IPS-20b (cell line): ENCODE data around the gene LRCH3.

ENCODE experiments used
- H3K27ac ChIP-seq: one replicate; pipeline ENCODE4 v1.5.1; 2013; ENCODE audit warnings: low read length
- H3K27me3 ChIP-seq: 2 replicates; pipeline ENCODE4 v1.6.1; 2013; ENCODE audit warnings: mild to moderate bottlenecking, low read length, inconsistent platforms; ENCODE audit not compliant: insufficient read depth
- H3K36me3 ChIP-seq: 2 replicates; pipeline ENCODE4 v1.6.1; 2013; ENCODE audit warnings: low read depth, mild to moderate bottlenecking, inconsistent platforms, low read length, moderate library complexity; ENCODE audit not compliant: insufficient read depth
- H3K4me1 ChIP-seq: 2 replicates; pipeline ENCODE4 v1.6.1; 2013; ENCODE audit warnings: mild to moderate bottlenecking, control low read depth, inconsistent platforms, low read length, moderate library complexity; ENCODE audit not compliant: insufficient read depth
- H3K4me3 ChIP-seq: 2 replicates; pipeline ENCODE4 v1.5.1; 2013; ENCODE audit warnings: mild to moderate bottlenecking, low read length, inconsistent platforms
- H3K9ac ChIP-seq: 2 replicates; pipeline ENCODE4 v1.6.1; 2013; ENCODE audit warnings: low read depth, mild to moderate bottlenecking, inconsistent platforms, low read length, moderate library complexity
- H3K9me3 ChIP-seq: 2 replicates; pipeline ENCODE4 v1.6.1; 2013; ENCODE audit warnings: mild to moderate bottlenecking, low read depth, low read length, inconsistent platforms; ENCODE audit not compliant: insufficient read depth

The LRCH3 gene

DNA sequence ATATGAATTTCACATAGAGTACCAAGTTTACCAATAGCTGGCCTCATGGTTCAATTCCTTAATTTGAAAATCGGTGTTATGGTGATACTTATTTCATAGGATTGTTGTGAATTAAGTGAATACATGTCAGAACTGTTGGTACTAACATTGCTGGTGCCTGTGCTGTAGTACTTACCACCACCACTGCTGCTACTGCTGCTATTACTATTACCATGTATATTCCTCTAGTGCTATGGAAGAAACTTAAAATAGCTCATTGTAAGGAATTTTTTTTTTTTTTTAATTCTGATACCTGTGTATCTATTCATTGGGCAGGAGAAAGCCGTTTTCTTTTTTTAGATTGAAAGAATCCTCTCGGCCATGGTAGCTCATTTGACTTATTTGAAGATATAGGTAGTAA lies 37.8 kb upstream of the LRCH3 start:
- Histone ChIP-seq H3K4me1 (peaks cover 3% of the 10 kb centered on the region; the same call in 1 of the 2 replicates), H3K27me3 (peaks cover 47% of the 10 kb centered on the region), H3K36me3 (no peaks in the 10 kb centered on the region), H3K27ac (no peak overlapping the region), H3K4me3 (no peak overlapping the region), H3K9ac (no peak overlapping the region), H3K9me3 (no peaks in the 10 kb centered on the region)

DNA sequence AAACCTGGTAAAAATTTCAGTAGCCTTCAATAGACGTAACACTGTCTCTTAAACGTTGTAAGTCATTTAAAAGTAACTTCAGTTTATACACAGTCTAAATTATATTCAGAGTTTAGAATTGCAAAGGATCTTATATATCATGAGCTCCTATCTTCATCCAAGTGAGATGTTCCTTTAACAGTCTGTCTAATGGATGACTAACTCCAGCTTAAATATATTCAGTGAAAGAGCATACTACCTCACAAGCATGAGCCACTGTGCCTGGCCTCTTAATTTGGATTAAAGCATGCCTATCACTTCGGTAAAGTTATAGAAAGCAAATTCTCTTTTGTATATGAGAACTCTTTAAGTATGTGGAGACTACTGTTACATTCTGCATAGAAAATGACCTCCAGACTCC lies 34.4 kb upstream of the LRCH3 start:
- Histone ChIP-seq H3K4me3 (no peak overlapping the region), H3K4me1 (no peaks in the 10 kb centered on the region), H3K9ac (no peak overlapping the region), H3K27ac (no peak overlapping the region), H3K27me3 (peaks cover 13% of the 10 kb centered on the region), H3K36me3 (0 out of 2 replicates have a peak, but pooled peaks cover 2% of the 10 kb centered on the region), H3K9me3 (peaks cover 4% of the 10 kb centered on the region; the same call in 1 of the 2 replicates)

DNA sequence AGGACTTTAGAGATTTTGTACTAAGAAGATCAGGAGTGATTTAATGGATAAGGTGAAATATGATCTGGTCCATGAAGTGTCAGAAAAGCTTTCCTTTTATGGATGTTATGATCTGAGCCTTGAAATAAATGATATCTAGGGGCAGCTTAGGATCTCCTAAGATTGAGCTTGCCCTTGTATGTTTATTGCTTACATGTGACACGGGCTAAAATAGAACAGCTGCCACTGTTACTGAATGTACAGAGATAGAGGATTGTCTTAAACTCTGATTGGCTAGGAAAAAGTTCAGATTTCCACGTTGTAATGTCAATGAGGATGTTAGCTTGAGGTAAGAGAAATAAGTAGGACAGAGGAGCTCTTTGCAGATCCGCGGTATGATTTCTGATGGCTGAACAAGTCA lies 32.5 kb upstream of the LRCH3 start:
- Histone ChIP-seq H3K9me3 (peaks cover 4% of the 10 kb centered on the region; the same call in 1 of the 2 replicates), H3K4me3 (no peak overlapping the region), H3K4me1 (no peaks in the 10 kb centered on the region), H3K27me3 (no peaks in the 10 kb centered on the region), H3K9ac (no peak overlapping the region), H3K27ac (no peak overlapping the region), H3K36me3 (0 out of 2 replicates have a peak, but pooled peaks cover 5% of the 10 kb centered on the region)

DNA sequence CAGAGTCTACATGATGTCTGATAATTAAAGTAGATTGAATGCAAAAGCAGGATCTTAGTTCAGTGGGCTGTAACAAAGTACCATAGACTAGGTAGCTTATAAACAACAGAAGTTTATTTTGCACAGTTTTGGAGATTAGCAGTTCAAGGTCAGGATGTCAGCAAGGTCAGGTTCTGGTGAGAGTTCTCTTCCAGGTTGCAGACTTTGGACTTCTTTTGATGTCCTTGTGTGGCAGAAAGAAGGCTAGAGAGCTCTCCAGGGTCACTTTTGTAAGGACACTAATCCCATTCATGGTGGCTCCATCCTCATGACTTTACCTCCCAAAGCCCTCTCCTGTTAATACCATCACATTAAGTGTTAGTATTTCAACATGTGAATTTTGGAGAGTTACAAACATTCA lies 29.3 kb upstream of the LRCH3 start:
- H3K36me3 ChIP-seq = 0 out of 2 replicates have a peak, but pooled peaks cover 5% of the 10 kb centered on the region
- H3K27ac ChIP-seq = no peak overlapping the region
- no peak overlapping the region for H3K4me3 ChIP-seq
- no peaks in the 10 kb centered on the region for H3K4me1 ChIP-seq
- H3K27me3 ChIP-seq = no peaks in the 10 kb centered on the region
- no peak overlapping the region for H3K9ac ChIP-seq
- peaks cover 4% of the 10 kb centered on the region; the same call in 1 of the 2 replicates for H3K9me3 ChIP-seq

DNA sequence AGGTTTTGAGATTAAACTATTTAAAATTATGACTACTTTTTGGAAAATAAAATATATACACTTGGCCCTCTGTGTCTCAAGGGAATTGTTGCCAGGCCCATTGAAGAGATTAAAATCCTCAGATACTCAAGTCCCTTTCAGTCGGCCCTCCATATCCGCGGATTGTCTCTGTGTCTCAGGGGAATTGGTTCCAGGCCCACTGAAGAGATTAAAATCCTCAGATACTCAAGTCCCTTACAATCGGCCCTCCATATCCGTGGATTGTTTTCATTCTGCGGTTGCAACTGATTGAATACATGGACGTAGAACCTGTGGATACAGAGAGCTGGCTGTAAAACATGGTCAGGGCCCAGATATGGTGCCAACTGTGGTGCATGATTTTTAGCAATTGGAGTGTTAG lies 15.7 kb upstream of the LRCH3 start:
- Histone ChIP-seq H3K9me3 (no peaks in the 10 kb centered on the region), H3K36me3 (peaks cover 16% of the 10 kb centered on the region), H3K4me1 (no peaks in the 10 kb centered on the region), H3K9ac (no peak overlapping the region), H3K4me3 (no peak overlapping the region), H3K27me3 (no peaks in the 10 kb centered on the region), H3K27ac (no peak overlapping the region)

DNA sequence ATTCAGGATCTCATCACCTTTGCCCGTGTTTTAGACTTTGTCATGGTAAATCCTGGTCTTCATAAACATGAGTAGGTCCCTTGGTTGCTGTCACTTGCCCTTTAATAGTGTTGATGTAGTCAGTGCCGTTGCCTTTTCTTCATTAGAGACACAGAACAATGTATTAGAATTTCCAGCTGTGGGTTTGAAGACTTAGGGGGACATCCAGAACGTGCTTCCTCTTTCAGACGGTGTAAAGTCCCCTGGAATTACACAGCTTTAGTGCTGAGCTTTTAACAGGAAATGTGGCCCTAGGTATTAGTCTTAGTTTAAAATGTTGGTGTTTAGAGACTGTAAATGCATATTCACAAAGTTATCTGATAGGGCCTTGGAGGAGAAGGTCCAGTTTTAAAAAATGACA lies 8.8 kb upstream of the LRCH3 start:
- Histone ChIP-seq H3K36me3 (peaks cover 9% of the 10 kb centered on the region; the same call in 1 of the 2 replicates), H3K4me1 (no peaks in the 10 kb centered on the region), H3K4me3 (no peak overlapping the region), H3K9me3 (no peaks in the 10 kb centered on the region), H3K27me3 (no peaks in the 10 kb centered on the region), H3K27ac (no peak overlapping the region), H3K9ac (no peak overlapping the region)

DNA sequence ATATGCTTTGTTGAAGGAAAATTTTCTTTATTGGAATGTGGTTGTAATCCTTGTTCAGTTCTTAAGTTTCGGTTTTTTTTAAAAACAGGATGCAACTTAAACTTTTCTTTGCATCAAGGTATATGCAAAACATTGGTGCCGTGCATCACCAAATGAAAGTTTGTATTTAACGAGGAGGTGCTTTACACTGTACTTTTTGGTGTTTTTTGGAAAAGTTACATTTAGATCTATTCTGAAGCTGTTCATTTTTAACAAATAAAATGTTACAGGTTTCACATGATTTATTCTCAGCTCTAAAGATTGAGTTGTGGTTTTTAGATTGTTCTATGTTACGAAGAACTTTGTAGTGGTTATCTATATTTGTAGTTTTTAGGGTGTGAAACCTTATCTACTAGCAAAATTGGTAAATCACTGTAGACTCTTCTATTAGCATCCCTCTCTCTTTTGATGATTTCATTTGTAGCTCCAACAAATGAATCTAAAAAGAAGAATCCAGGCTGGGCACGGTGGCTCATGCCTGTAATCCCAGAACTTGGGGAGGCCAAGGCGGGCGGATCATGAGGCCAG lies 7.0 kb upstream of the LRCH3 start:
- Histone ChIP-seq H3K27me3 (no peaks in the 10 kb centered on the region), H3K4me1 (no peaks in the 10 kb centered on the region), H3K27ac (no peak overlapping the region), H3K9me3 (no peaks in the 10 kb centered on the region), H3K4me3 (no peak overlapping the region), H3K36me3 (no peaks in the 10 kb centered on the region; the same call in 1 of the 2 replicates), H3K9ac (no peak overlapping the region)

DNA sequence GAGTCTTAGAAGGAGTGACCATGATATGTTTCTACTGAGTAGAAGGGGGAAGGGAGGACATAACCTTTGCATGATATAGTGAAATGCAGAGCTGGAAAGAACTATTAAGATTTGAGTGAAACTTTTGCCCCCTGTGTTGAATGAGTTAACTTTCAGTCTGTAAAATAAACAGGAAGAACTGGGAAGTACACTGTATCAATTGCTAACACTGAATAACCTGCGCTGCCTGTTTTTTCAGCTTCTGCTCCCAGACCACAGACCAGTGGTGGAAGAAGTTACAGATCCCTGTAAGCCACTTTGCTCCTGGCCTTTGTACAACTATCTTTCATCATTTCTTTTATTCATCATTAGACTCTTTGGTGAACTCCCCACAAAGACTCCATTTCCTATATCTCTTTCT lies 3.6 kb upstream of the LRCH3 start:
- H3K4me1 ChIP-seq = no peaks in the 10 kb centered on the region
- H3K9ac ChIP-seq = no peak overlapping the region
- H3K9me3 ChIP-seq = no peaks in the 10 kb centered on the region
- H3K27me3 ChIP-seq = peaks cover 12% of the 10 kb centered on the region; the same call in 1 of the 2 replicates
- no peak overlapping the region for H3K27ac ChIP-seq
- H3K4me3 ChIP-seq = no peak overlapping the region
- H3K36me3 ChIP-seq = no peaks in the 10 kb centered on the region

DNA sequence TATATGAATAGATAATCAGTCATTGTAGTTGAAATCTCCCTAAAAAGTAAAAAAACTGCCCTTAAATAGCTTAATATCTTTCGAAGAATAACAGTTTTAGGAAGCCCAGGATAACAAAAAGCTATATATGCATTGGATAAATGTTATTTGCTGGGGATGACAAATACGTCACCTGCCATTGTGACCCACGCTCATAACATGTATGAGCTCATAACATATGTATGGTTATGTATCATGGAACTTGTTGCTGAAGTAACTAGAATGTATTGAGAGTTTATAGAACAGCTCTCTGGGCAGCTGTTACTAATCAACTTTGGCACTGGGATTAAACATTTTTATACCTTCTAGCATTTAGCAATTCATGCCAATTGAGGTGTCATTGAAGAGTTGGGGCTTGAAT lies 1.7 kb upstream of the LRCH3 start:
- Histone ChIP-seq H3K4me1 (no peaks in the 10 kb centered on the region), H3K9ac (no peak overlapping the region)

DNA sequence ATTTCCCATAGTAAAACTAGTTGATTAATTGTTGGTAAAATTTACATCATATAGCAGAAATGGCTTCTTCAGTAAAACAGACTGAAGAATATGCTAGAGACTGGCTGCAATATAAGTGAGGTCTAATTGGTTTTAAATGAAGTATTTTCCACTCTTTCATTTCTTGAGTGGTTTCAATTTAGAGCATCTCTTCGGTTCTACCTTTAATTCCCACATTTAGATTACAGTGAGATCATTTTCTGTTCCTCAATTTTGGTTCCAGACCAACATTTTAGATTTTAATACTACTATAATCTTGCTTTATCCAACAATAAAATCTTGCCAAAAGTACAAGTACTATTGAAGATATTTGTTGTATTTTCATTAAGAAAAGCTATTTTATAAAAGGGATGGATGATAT lies 1.0 kb upstream of the LRCH3 start:
- Histone ChIP-seq H3K36me3 (no peaks in the 10 kb centered on the region), H3K27ac (no peak overlapping the region), H3K9ac (no peak overlapping the region), H3K4me1 (no peaks in the 10 kb centered on the region), H3K27me3 (peaks cover 12% of the 10 kb centered on the region; the same call in 1 of the 2 replicates), H3K9me3 (no peaks in the 10 kb centered on the region), H3K4me3 (peak overlapping the region; percentile 95; the same call in 1 of the 2 replicates)

More for the DNA sequence above, 1.7 kb upstream of the LRCH3 start:
- no peaks in the 10 kb centered on the region for H3K9me3 ChIP-seq
- H3K27me3 ChIP-seq = peaks cover 12% of the 10 kb centered on the region; the same call in 1 of the 2 replicates
- no peak overlapping the region for H3K27ac ChIP-seq
- H3K4me3 ChIP-seq = no peak overlapping the region
- H3K36me3 ChIP-seq = no peaks in the 10 kb centered on the region

DNA sequence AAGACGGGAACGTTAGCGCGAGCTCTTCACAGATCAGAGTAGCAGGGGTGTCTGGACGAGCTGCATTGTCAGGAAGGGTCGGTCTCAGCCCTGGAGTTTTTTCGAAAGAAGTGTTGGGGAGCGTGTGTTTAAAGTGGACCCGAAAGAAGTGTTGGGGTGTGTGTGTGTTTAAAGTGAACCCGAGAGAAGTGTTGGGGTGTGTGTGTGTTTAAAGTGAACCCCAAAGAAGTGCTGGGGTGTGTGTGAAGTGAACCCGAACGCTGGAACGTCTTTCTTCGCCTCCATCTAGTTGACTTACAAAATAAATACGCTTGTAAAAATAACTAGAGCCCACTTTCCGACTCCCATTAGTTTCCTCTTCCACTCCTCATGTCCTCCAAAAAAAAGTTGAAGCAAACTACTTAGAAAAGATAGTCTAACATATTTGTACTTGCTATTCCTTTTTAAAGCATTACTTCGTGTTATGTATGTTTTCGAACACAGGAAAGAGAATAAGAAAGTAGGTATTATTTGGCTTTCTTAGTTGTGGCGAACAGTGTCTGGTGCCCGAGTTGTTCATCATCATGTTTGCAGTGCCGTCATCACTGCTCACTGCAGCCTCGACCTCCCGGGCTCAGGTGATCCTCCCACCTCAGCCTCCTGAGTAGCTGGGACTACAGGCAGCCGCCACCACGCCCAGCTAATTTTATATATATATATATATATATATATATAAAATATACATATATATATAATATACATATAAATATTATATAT lies 1.0 kb downstream of the LRCH3 start:
- no peaks in the 10 kb centered on the region for H3K36me3 ChIP-seq
- H3K27me3 ChIP-seq = peaks cover 12% of the 10 kb centered on the region; the same call in 1 of the 2 replicates
- H3K27ac ChIP-seq = no peak overlapping the region
- no peaks in the 10 kb centered on the region for H3K9me3 ChIP-seq
- H3K4me1 ChIP-seq = no peaks in the 10 kb centered on the region
- peak overlapping the region; percentile 81 for H3K9ac ChIP-seq
- peak overlapping the region; percentile 95 for H3K4me3 ChIP-seq

DNA sequence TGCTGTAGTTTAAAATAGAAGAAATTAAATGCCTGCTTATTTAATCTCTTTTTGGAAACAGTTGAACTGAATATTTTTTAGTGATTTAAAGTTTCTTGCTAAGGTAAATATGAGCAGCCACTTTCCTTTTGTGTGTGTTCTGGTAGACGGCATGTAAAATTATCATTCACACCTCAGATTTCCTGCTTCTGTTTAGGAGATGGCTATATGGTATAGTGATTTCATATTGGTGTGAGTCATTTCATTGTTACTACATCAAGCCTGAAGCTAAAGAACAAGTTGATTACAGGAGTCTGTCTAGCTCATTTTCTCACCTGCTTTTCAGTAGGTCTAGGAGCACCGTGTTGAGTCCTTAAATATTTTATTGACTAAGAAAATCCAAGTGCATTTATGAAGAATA lies 2.2 kb downstream of the LRCH3 start:
- Histone ChIP-seq H3K27me3 (peaks cover 12% of the 10 kb centered on the region; the same call in 1 of the 2 replicates), H3K9ac (no peak overlapping the region), H3K36me3 (no peaks in the 10 kb centered on the region), H3K9me3 (no peaks in the 10 kb centered on the region), H3K27ac (no peak overlapping the region), H3K4me1 (no peaks in the 10 kb centered on the region), H3K4me3 (no peak overlapping the region)
